ENCODE data around the gene MON1B.

DNA sequence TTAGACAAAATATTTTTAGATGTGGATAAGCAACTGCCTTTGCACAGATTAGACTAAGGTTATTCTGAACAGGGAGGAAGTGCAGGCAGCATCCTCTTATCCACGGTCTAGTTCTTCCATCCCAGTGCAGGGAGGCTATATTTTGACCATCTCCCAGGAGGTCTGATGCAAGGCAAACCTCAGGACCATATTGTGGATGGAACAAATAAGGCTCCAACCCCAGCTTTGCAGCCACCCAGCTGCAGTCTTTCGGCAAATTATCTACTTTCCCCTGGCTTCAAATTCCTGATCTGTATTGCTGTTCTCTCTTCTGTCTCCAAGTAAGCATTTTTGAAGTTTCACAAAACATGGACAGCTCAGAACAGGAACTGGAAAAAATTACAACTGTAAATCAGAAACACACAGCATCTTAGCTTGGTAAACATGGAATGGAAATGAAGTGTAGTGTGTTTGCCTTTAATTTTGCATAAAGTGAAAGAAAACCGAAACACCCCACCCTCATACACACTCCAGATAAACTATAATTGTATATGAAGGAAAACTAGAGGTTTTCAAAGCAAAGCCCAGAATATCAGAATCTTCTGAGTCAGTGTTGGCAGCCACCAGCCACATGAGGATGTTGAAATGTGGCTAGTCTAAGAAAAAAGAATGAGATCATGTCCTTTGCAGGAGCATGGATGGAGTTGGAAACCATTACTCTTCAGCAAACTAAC lies 33.5 kb upstream of the MON1B start:
- TF ChIP-seq, protein P1, sequence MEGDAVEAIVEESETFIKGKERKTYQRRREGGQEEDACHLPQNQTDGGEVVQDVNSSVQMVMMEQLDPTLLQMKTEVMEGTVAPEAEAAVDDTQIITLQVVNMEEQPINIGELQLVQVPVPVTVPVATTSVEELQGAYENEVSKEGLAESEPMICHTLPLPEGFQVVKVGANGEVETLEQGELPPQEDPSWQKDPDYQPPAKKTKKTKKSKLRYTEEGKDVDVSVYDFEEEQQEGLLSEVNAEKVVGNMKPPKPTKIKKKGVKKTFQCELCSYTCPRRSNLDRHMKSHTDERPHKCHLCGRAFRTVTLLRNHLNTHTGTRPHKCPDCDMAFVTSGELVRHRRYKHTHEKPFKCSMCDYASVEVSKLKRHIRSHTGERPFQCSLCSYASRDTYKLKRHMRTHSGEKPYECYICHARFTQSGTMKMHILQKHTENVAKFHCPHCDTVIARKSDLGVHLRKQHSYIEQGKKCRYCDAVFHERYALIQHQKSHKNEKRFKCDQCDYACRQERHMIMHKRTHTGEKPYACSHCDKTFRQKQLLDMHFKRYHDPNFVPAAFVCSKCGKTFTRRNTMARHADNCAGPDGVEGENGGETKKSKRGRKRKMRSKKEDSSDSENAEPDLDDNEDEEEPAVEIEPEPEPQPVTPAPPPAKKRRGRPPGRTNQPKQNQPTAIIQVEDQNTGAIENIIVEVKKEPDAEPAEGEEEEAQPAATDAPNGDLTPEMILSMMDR (conservative IDR thresholded peaks at IDR 0.05; ENCODE audit: low read length) = no peak
- no peak for TF ChIP-seq EZH2phosphoT487 (IDR thresholded peaks at IDR 0.05; ENCODE audit: borderline replicate concordance)

Measured in Loucy (cell line).